Nephron (organoid): ENCODE measurements around the gene ST8SIA1.

ENCODE experiments used
- H3K27ac Mint-ChIP-seq, 3 experiments: 2 replicates each; pipeline ENCODE4 v1.8.0; 2020; ENCODE audit warnings: mixed read lengths in 3 of 3, mild to moderate bottlenecking in 2 of 3, moderate library complexity in 1 of 3
- H3K27me3 Mint-ChIP-seq: 2 replicates; pipeline ENCODE4 v1.8.0; 2021; ENCODE audit warnings: low read depth, mild to moderate bottlenecking, moderate library complexity, mixed read lengths
- H3K36me3 Mint-ChIP-seq: 2 replicates; pipeline ENCODE4 v1.8.0; 2020; ENCODE audit warnings: low read depth, mixed read lengths
- H3K4me1 Mint-ChIP-seq: 2 replicates; pipeline ENCODE4 v1.8.0; 2020; ENCODE audit warnings: mixed read lengths
- H3K4me3 Mint-ChIP-seq, 3 experiments: 2 replicates each; pipeline ENCODE4 v1.8.0; 2020; ENCODE audit warnings: mild to moderate bottlenecking in 3 of 3, mixed read lengths in 3 of 3, moderate library complexity in 2 of 3
- H3K9me3 Mint-ChIP-seq: 2 replicates; pipeline ENCODE4 v1.8.0; 2020; ENCODE audit warnings: mixed read lengths
- TF ChIP-seq, protein P1 (sequence below), 3 experiments: fragments of 200-600 bp; sonication (generic); IDR thresholded peaks; one replicate each; pipeline ENCODE4 v1.5.0; 2021; ENCODE audit warnings: antibody characterized with exemption in 3 of 3; ENCODE audit not compliant: unreplicated experiment in 3 of 3

ST8SIA1 gene

DNA sequence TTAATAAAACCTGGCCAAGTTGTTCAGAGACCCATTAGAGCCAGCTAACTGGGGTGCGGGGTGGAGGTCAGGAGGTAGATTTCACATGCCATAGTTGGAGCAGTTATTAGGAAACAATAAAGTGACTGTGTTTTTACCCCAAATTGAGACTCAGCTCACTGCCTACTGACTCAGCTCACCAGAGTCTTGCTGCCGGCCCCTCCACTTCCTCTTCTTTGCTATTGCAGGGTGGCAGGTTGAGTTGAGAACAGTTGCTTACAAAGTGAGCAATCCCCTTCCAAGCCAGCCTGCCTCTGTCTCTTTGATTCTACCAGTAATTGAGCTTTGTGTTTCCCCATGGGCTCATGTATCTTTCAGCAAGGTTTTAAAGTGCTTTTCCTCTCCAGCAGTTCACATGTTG lies 12.9 kb downstream of the ST8SIA1 start:
- TF ChIP-seq, protein P1, sequence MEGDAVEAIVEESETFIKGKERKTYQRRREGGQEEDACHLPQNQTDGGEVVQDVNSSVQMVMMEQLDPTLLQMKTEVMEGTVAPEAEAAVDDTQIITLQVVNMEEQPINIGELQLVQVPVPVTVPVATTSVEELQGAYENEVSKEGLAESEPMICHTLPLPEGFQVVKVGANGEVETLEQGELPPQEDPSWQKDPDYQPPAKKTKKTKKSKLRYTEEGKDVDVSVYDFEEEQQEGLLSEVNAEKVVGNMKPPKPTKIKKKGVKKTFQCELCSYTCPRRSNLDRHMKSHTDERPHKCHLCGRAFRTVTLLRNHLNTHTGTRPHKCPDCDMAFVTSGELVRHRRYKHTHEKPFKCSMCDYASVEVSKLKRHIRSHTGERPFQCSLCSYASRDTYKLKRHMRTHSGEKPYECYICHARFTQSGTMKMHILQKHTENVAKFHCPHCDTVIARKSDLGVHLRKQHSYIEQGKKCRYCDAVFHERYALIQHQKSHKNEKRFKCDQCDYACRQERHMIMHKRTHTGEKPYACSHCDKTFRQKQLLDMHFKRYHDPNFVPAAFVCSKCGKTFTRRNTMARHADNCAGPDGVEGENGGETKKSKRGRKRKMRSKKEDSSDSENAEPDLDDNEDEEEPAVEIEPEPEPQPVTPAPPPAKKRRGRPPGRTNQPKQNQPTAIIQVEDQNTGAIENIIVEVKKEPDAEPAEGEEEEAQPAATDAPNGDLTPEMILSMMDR (IDR thresholded peaks at IDR 0.05; ENCODE audit: unreplicated experiment in 3 of 3) = no peak

DNA sequence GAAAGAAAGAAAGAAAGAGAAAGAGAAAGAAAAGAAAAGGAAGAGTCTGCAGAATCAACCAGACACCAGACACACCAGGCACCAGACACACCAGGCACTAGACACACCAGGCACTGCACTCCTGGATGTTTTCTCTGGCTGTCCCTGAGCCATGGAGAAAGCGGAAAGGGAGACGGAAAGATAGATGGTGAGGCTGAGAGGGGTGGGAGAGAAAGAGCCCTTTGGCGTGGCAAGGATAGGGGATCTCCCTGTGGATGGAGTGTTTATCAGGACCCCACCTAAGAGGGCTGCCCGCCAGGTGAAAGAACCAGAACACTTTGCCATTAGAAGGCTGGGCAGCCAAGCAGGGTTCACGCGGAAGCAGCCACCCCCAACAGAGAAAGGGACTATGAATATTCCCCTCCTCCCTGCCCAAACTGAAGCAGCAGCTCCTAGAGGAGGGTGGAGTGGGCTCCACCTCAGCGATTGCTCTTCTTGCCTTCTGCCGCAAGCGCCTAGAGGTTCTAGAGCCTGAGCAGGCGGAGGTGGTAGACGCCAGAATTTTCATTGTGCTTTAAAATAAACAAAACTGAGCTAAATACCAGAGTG lies 13.4 kb downstream of the ST8SIA1 start:
- no peak overlapping the region for H3K4me3 Mint-ChIP-seq
- no peaks in the 10 kb centered on the region for H3K4me1 Mint-ChIP-seq
- peaks cover 4% of the 10 kb centered on the region for H3K36me3 Mint-ChIP-seq
- TF ChIP-seq, protein P1 (IDR thresholded peaks at IDR 0.05; ENCODE audit: unreplicated experiment in 3 of 3) = no peak
- no peak overlapping the region for H3K27ac Mint-ChIP-seq
- H3K9me3 Mint-ChIP-seq = peaks cover 2% of the 10 kb centered on the region
- no peaks in the 10 kb centered on the region for H3K27me3 Mint-ChIP-seq

More for the DNA sequence above, 12.9 kb downstream of the ST8SIA1 start:
- Mint-ChIP-seq H3K36me3 (peaks cover 4% of the 10 kb centered on the region), H3K4me1 (no peaks in the 10 kb centered on the region), H3K27me3 (no peaks in the 10 kb centered on the region), H3K9me3 (peaks cover 2% of the 10 kb centered on the region), H3K4me3 (no peak overlapping the region), H3K27ac (peak overlapping the region in 1 of 3 experiments; percentile 1)

DNA sequence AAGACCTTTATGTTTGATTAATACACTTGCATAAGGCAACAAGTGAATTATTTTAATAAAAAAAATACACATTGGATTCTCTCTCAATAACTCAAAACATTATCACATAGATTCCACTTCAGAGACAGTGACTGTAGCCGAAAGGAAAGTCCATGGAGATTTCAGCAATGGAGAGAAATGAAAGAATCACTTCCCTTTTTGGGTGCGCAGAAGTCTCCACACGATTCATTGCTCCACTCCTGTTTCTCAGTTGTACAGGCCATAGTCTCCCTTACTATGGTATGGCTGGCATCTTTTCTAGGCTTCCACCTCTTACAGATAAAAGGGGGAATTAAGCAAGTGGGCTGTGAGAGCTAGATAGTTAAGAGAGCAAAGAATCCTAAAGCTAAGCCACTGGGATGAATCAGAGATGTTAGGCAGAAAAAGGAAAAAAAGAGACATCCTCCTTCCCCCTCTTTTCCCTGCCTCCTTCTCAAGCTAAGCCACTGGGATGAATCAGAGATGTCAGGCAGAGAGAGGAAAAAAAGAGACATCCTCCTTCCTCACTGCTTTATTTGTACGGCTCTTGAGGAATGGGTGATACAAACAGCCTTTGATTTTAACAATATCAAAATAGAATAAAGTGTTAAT lies 16.3 kb downstream of the ST8SIA1 start:
- Mint-ChIP-seq H3K36me3 (no peaks in the 10 kb centered on the region), H3K4me1 (peaks cover under 1% of the 10 kb centered on the region), H3K9me3 (no peaks in the 10 kb centered on the region), H3K27ac (no peak overlapping the region), H3K27me3 (no peaks in the 10 kb centered on the region), H3K4me3 (no peak overlapping the region)
- TF ChIP-seq, protein P1 (IDR thresholded peaks at IDR 0.05; ENCODE audit: unreplicated experiment in 3 of 3) = no peak

DNA sequence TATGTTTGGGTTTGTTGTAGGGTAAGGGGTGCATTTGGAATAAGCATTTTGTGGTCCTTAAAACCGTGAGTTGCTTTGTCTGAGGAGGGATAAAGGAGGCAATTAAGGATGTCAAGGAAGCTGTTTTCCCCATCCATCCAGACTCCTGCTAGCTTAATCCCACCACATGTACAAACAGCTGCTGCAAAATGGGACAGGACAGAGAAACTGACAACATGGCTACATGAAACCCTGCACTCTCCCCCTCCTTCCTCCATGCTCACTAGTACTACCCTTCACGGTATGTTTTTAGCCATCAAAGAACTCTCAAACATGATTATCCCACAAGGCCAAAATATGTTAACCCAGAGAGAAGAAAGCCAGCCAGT lies 20.6 kb downstream of the ST8SIA1 start:
- H3K4me3 Mint-ChIP-seq = no peak overlapping the region
- TF ChIP-seq, protein P1 (IDR thresholded peaks at IDR 0.05; ENCODE audit: unreplicated experiment in 3 of 3) = no peak
- H3K27ac Mint-ChIP-seq = peak overlapping the region in 1 of 3 experiments; percentile 3
- H3K27me3 Mint-ChIP-seq = no peaks in the 10 kb centered on the region
- H3K9me3 Mint-ChIP-seq = no peaks in the 10 kb centered on the region
- H3K36me3 Mint-ChIP-seq = peaks cover 4% of the 10 kb centered on the region
- H3K4me1 Mint-ChIP-seq = peaks cover 15% of the 10 kb centered on the region

DNA sequence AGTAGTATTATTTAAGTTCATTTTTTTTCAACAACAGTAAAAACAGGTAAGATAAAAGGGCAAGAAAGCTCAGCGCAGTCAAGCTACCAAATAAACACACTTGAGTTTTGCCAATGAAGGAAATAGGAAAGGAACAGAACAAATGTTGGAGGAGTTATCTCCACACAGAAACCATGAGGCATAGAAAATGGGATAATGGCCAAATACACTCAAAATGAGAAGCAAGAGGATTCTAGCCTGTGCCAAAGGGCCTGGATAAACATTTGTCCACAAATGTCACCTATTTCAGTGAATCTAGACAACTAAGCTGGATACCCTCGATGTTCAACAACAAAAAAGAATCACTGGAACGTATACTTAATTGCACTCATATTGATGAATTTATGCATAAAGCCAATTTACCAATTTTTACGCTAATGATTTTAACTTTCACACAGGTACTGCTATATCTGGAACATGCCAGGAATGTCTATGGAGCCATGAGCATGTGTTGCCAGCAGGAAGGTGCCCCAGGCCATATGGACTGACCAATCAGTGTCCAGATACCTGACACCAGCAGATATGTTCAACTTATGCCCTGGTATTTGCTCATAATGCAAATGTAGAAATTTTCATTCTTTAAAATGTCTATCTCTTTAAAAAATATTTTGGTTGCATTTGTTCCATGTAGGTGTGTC lies 21.1 kb downstream of the ST8SIA1 start:
- no peak overlapping the region for H3K4me3 Mint-ChIP-seq
- H3K4me1 Mint-ChIP-seq = peaks cover 15% of the 10 kb centered on the region
- H3K27ac Mint-ChIP-seq = peak overlapping the region in 1 of 3 experiments; percentile 13
- no peaks in the 10 kb centered on the region for H3K9me3 Mint-ChIP-seq
- peaks cover 9% of the 10 kb centered on the region for H3K36me3 Mint-ChIP-seq
- no peaks in the 10 kb centered on the region for H3K27me3 Mint-ChIP-seq
- TF ChIP-seq, protein P1 (IDR thresholded peaks at IDR 0.05; ENCODE audit: unreplicated experiment in 3 of 3) = no peak
